Measurements from ENCODE around the gene TK1.

Gene TK1

GRCh38 chr17:78219396-78220150 lies 32.7 kb upstream of the TK1 start:
- TF ChIP-seq NFIC (IDR thresholded peaks at IDR 0.05), result no peak
- TF ChIP-seq FOXM1 (IDR thresholded peaks at IDR 0.05; ENCODE audit: borderline replicate concordance, low read depth), result no peak
- TF ChIP-seq TEAD4 (IDR thresholded peaks at IDR 0.05), result no peak
- no peak for TF ChIP-seq CEBPB (IDR thresholded peaks at IDR 0.05)
- TF ChIP-seq TAF1 (IDR thresholded peaks at IDR 0.05; ENCODE audit: low read depth), result no peak
- no peak for TF ChIP-seq EGR1 (IDR thresholded peaks at IDR 0.05)
- TF ChIP-seq YY1 (IDR thresholded peaks at IDR 0.05; ENCODE audit: low read depth), result no peak
- TF ChIP-seq EP300 (IDR thresholded peaks at IDR 0.05; ENCODE audit: borderline replicate concordance), result no peak
- no peak for TF ChIP-seq TCF12 (IDR thresholded peaks at IDR 0.05; ENCODE audit: low read depth)
- TF ChIP-seq MAX (IDR thresholded peaks at IDR 0.05), result no peak
- no peak for TF ChIP-seq ZBTB7A (IDR thresholded peaks at IDR 0.05; ENCODE audit: low read depth)
- TF ChIP-seq RAD21 (IDR thresholded peaks at IDR 0.05; ENCODE audit: low read depth), result no peak
- TF ChIP-seq CREB1 (IDR thresholded peaks at IDR 0.05; ENCODE audit: low read depth), result no peak
- no peak for TF ChIP-seq REST (IDR thresholded peaks at IDR 0.05; ENCODE audit: low read depth)
- TF ChIP-seq USF1 (IDR thresholded peaks at IDR 0.05), result no peak

- no peak for TF ChIP-seq TEAD4 (IDR thresholded peaks at IDR 0.05)
- TF ChIP-seq EGR1 (IDR thresholded peaks at IDR 0.05), result no peak
Observed at GRCh38 chr17:78214706-78215061, 27.8 kb upstream of the TK1 start.

GRCh38 chr17:78214016-78214705 lies 27.3 kb upstream of the TK1 start, which contains the start of gene BIRC5:
Gene BIRC5 (plus strand): TSS chr17:78214253. CDS start chr17:78214317, 64 bp downstream.
- TF ChIP-seq CEBPB (IDR thresholded peaks at IDR 0.05) (no peak), RAD21 (IDR thresholded peaks at IDR 0.05; ENCODE audit: low read depth) (no peak), TCF12 (IDR thresholded peaks at IDR 0.05; ENCODE audit: low read depth) (peak; percentile 42), USF1 (IDR thresholded peaks at IDR 0.05) (peak; percentile 48), MAX (IDR thresholded peaks at IDR 0.05) (peak; percentile 95), YY1 (IDR thresholded peaks at IDR 0.05; ENCODE audit: low read depth) (peak; percentile 89), ZBTB7A (IDR thresholded peaks at IDR 0.05; ENCODE audit: low read depth) (no peak), CREB1 (IDR thresholded peaks at IDR 0.05; ENCODE audit: low read depth) (no peak; the same call in 1 of the 2 replicates), TAF1 (IDR thresholded peaks at IDR 0.05; ENCODE audit: low read depth) (peak; percentile 89), EP300 (IDR thresholded peaks at IDR 0.05; ENCODE audit: borderline replicate concordance) (peak; percentile 34; the same call in 1 of the 2 replicates), FOXM1 (IDR thresholded peaks at IDR 0.05; ENCODE audit: borderline replicate concordance, low read depth) (peak; percentile 85), TEAD4 (IDR thresholded peaks at IDR 0.05) (0 out of 2 replicates have a peak, but pooled peaks have one; percentile 6), EGR1 (IDR thresholded peaks at IDR 0.05) (peak; percentile 50; the same call in 1 of the 2 replicates), NFIC (IDR thresholded peaks at IDR 0.05) (peak; percentile 17; the same call in 1 of the 2 replicates)

GRCh38 chr17:78211032-78211431 lies 24.2 kb upstream of the TK1 start:
- TF ChIP-seq FOXM1 (IDR thresholded peaks at IDR 0.05; ENCODE audit: borderline replicate concordance, low read depth) (no peak), RAD21 (IDR thresholded peaks at IDR 0.05; ENCODE audit: low read depth) (no peak)

- TF ChIP-seq NFIC (IDR thresholded peaks at IDR 0.05) (no peak), EP300 (IDR thresholded peaks at IDR 0.05; ENCODE audit: borderline replicate concordance) (no peak)
Observed at GRCh38 chr17:78210111-78210510, 23.3 kb upstream of the TK1 start.

- TF ChIP-seq EGR1 (IDR thresholded peaks at IDR 0.05) (no peak), CREB1 (IDR thresholded peaks at IDR 0.05; ENCODE audit: low read depth) (no peak), REST (IDR thresholded peaks at IDR 0.05; ENCODE audit: low read depth) (no peak), YY1 (IDR thresholded peaks at IDR 0.05; ENCODE audit: low read depth) (no peak), FOXM1 (IDR thresholded peaks at IDR 0.05; ENCODE audit: borderline replicate concordance, low read depth) (no peak), CEBPB (IDR thresholded peaks at IDR 0.05) (no peak), TAF1 (IDR thresholded peaks at IDR 0.05; ENCODE audit: low read depth) (no peak), MAX (IDR thresholded peaks at IDR 0.05) (no peak), RAD21 (IDR thresholded peaks at IDR 0.05; ENCODE audit: low read depth) (no peak), TEAD4 (IDR thresholded peaks at IDR 0.05) (no peak), TCF12 (IDR thresholded peaks at IDR 0.05; ENCODE audit: low read depth) (no peak), EP300 (IDR thresholded peaks at IDR 0.05; ENCODE audit: borderline replicate concordance) (no peak), ZBTB7A (IDR thresholded peaks at IDR 0.05; ENCODE audit: low read depth) (no peak)
Observed at GRCh38 chr17:78208486-78208885, 21.6 kb upstream of the TK1 start.

All from Ishikawa (cell line).